Trophoblast cell (in vitro differentiated cells and primary cell): ENCODE measurements around the gene ZC3H10. TPM values are rescaled to one million over a fixed set of nuclear protein-coding genes. Genes with fewer than 3 reads are reported as not detected.
"Not testable (repeated sequence)": the region's sequence is repeated elsewhere in the genome, so short reads cannot be mapped to it uniquely, and the experiment has no call there.

Experiments used
- DNase-seq, 2 donors: peaks; one replicate each; pipeline ENCODE4 v3.0.0-alpha.2; 2016
- H2AFZ ChIP-seq: 2 replicates; pipeline ENCODE4 v1.6.1; 2013; ENCODE audit warnings: low read length, moderate library complexity, mild to moderate bottlenecking; ENCODE audit not compliant: insufficient read depth, poor library complexity
- H2AK5ac ChIP-seq: 2 replicates; pipeline ENCODE4 v1.6.1; 2013; ENCODE audit warnings: mild to moderate bottlenecking, low read length
- H2BK120ac ChIP-seq: 2 replicates; pipeline ENCODE4 v1.6.1; 2013; ENCODE audit warnings: low read length, mild to moderate bottlenecking, moderate library complexity; ENCODE audit not compliant: insufficient read depth, poor library complexity
- H2BK12ac ChIP-seq: 2 replicates; pipeline ENCODE4 v1.6.1; 2013; ENCODE audit warnings: mild to moderate bottlenecking, low read length, moderate library complexity
- H2BK5ac ChIP-seq: 2 replicates; pipeline ENCODE4 v1.6.1; 2013; ENCODE audit warnings: low read length, low read depth, moderate library complexity, mild to moderate bottlenecking; ENCODE audit not compliant: poor library complexity
- H3K14ac ChIP-seq: 2 replicates; pipeline ENCODE4 v1.6.1; 2013; ENCODE audit warnings: mild to moderate bottlenecking, low read length
- H3K18ac ChIP-seq: 2 replicates; pipeline ENCODE4 v1.6.1; 2013; ENCODE audit warnings: mild to moderate bottlenecking, low read length
- H3K23ac ChIP-seq: 2 replicates; pipeline ENCODE4 v1.6.1; 2013; ENCODE audit warnings: low read length
- H3K27ac ChIP-seq: 2 replicates; pipeline ENCODE4 v1.5.1; 2013; ENCODE audit warnings: low read depth, mild to moderate bottlenecking, inconsistent platforms, low read length, moderate library complexity
- H3K27me3 ChIP-seq: 2 replicates; pipeline ENCODE4 v1.6.1; 2013; ENCODE audit warnings: inconsistent platforms, mild to moderate bottlenecking, low read length, moderate library complexity; ENCODE audit not compliant: insufficient read depth
- H3K36me3 ChIP-seq, 2 experiments: 1 replicate in 1 of 2; 2 replicates in 1 of 2; pipeline ENCODE4 v1.6.1; 2013; ENCODE audit warnings: low read length in 2 of 2, mild to moderate bottlenecking in 2 of 2, moderate library complexity in 1 of 2; ENCODE audit not compliant: insufficient read depth in 2 of 2, control insufficient read depth in 1 of 2
- H3K4ac ChIP-seq: 2 replicates; pipeline ENCODE4 v1.6.1; 2013; ENCODE audit warnings: low read depth, mild to moderate bottlenecking, low read length, moderate library complexity
- H3K4me1 ChIP-seq, 2 experiments: 1 replicate in 1 of 2; 2 replicates in 1 of 2; pipeline ENCODE4 v1.6.1; 2013; ENCODE audit warnings: low read length in 2 of 2, mild to moderate bottlenecking in 2 of 2, moderate library complexity in 1 of 2; ENCODE audit not compliant: insufficient read depth in 2 of 2, control insufficient read depth in 1 of 2
- H3K4me2 ChIP-seq: 2 replicates; pipeline ENCODE4 v1.6.1; 2013; ENCODE audit warnings: inconsistent platforms, mild to moderate bottlenecking, low read length, moderate library complexity
- H3K4me3 ChIP-seq: 2 replicates; pipeline ENCODE4 v1.5.1; 2013; ENCODE audit warnings: mild to moderate bottlenecking, low read depth, low read length, inconsistent platforms
- H3K79me1 ChIP-seq: one replicate; pipeline ENCODE4 v1.6.1; 2013; ENCODE audit warnings: low read length
- H3K79me2 ChIP-seq: 2 replicates; pipeline ENCODE4 v1.6.1; 2013; ENCODE audit warnings: low read length, mild to moderate bottlenecking; ENCODE audit not compliant: control insufficient read depth, insufficient read depth, poor library complexity
- H3K9ac ChIP-seq: 2 replicates; pipeline ENCODE4 v1.6.1; 2013; ENCODE audit warnings: mild to moderate bottlenecking, low read length
- H3K9me3 ChIP-seq: 2 replicates; pipeline ENCODE4 v1.6.1; 2013; ENCODE audit warnings: low read depth, mild to moderate bottlenecking, control low read depth, inconsistent platforms, low read length; ENCODE audit not compliant: insufficient read depth
- H4K12ac ChIP-seq: 2 replicates; pipeline ENCODE4 v1.6.1; 2013; ENCODE audit warnings: low read depth, mild to moderate bottlenecking, low read length, moderate library complexity
- H4K8ac ChIP-seq: 2 replicates; pipeline ENCODE4 v1.6.1; 2013; ENCODE audit warnings: low read depth, mild to moderate bottlenecking, low read length, moderate library complexity
- H4K91ac ChIP-seq: one replicate; pipeline ENCODE4 v1.6.1; 2013; ENCODE audit warnings: low read depth, mild to moderate bottlenecking, low read length, moderate library complexity
- WGBS: extraction: QIAGEN DNeasy Blood & Tissue Kit; methylation state at CpG from one replicate; pipeline ENCODE4 v1.1.7; 2013; ENCODE audit warnings: missing lambda C conversion rate; ENCODE audit not compliant: insufficient read length, insufficient coverage; ENCODE audit errors: extremely low coverage; 5-methylcytosine and 5-hydroxymethylcytosine counted together
- polyA plus RNA-seq: library from polyadenylated mRNA; stranded (reverse); fragments of 200-250 nt; gene quantifications from 2 replicates; pipeline ENCODE4 v1.2.3, GENCODE V29; 2013

The ZC3H10 gene
- polyA plus RNA-seq, result 2.0 TPM in 2 replicates

GRCh38 chr12:56117778-56118687 is at the start of gene ZC3H10:
Gene ZC3H10, plus strand, starts transcription at chr12:56118266. Its CDS starts 2,297 bp downstream, at chr12:56120563.
- Histone ChIP-seq H2BK12ac (no peak within 1 kb of the TSS), H4K91ac (peak within 1 kb of the TSS; percentile 56), H3K14ac (peak within 1 kb of the TSS; percentile 63), H4K12ac (peak within 1 kb of the TSS; percentile 34), H3K27ac (peak within 1 kb of the TSS; percentile 71), H3K79me2 (peaks cover 8% of the 10 kb centered on the region), H4K8ac (peak within 1 kb of the TSS; percentile 72), H3K36me3 (peaks cover 7 to 12% of the 10 kb centered on the region in 2 experiments), H3K79me1 (peaks cover 12% of the 10 kb centered on the region), H3K4me3 (peak within 1 kb of the TSS; percentile 79), H3K4ac (peak within 1 kb of the TSS; percentile 12), H3K9ac (peak within 1 kb of the TSS; percentile 83), H3K27me3 (no peaks in the 10 kb centered on the region), H2BK5ac (peak within 1 kb of the TSS; percentile 32), H3K18ac (peak within 1 kb of the TSS; percentile 65), H2AFZ (peak within 1 kb of the TSS; percentile 40), H2AK5ac (peak within 1 kb of the TSS; percentile 14), H3K4me1 (peaks cover 6 to 12% of the 10 kb centered on the region in 2 experiments), H3K4me2 (peak within 1 kb of the TSS; percentile 82), H2BK120ac (peak within 1 kb of the TSS; percentile 9), H3K23ac (no peak within 1 kb of the TSS), H3K9me3 (no peaks in the 10 kb centered on the region)
- no CpG with 5 or more reads among the region's 61 CpGs for WGBS
- peak; percentile 99 to 100 for DNase-seq

GRCh38 chr12:56071648-56072047 is 46.4 kb upstream of the ZC3H10 start:
- Histone ChIP-seq H3K36me3 (no peaks in the 10 kb centered on the region), H2BK120ac (no peak overlapping the region), H4K91ac (no peak overlapping the region), H3K4ac (no peak overlapping the region), H2BK12ac (no peak overlapping the region), H2BK5ac (no peak overlapping the region), H3K79me2 (no peaks in the 10 kb centered on the region), H3K4me1 (no peaks in the 10 kb centered on the region), H3K9me3 (no peaks in the 10 kb centered on the region), H3K79me1 (no peaks in the 10 kb centered on the region), H3K27me3 (no peaks in the 10 kb centered on the region), H3K23ac (no peak overlapping the region), H3K14ac (no peak overlapping the region), H2AFZ (no peak overlapping the region), H3K27ac (no peak overlapping the region), H2AK5ac (no peak overlapping the region), H3K4me3 (no peak overlapping the region), H3K18ac (no peak overlapping the region), H4K12ac (no peak overlapping the region), H4K8ac (no peak overlapping the region), H3K9ac (no peak overlapping the region), H3K4me2 (no peak overlapping the region)
- WGBS, result no CpG with 5 or more reads among the region's 4 CpGs
- DNase-seq, result peak; percentile 84 to 92

GRCh38 chr12:56074396-56074795 is 43.7 kb upstream of the ZC3H10 start:
- WGBS, result no CpG with 5 or more reads among the region's 5 CpGs
- H3K18ac ChIP-seq, result no peak overlapping the region
- no peak overlapping the region for H3K9ac ChIP-seq
- no peak overlapping the region for H2BK5ac ChIP-seq
- H2BK120ac ChIP-seq, result no peak overlapping the region
- H2BK12ac ChIP-seq, result no peak overlapping the region
- no peak overlapping the region for H3K23ac ChIP-seq
- H3K4ac ChIP-seq, result no peak overlapping the region
- no peak overlapping the region for H2AFZ ChIP-seq
- H2AK5ac ChIP-seq, result no peak overlapping the region
- H4K12ac ChIP-seq, result no peak overlapping the region
- H3K79me1 ChIP-seq, result peaks cover 4% of the 10 kb centered on the region
- DNase-seq, result peak in 1 of 2 donors; percentile 51
- peaks cover 4% of the 10 kb centered on the region for H3K79me2 ChIP-seq
- no peaks in the 10 kb centered on the region for H3K4me1 ChIP-seq
- no peak overlapping the region for H3K14ac ChIP-seq
- H3K4me2 ChIP-seq, result no peak overlapping the region
- H3K27ac ChIP-seq, result no peak overlapping the region
- no peak overlapping the region for H4K91ac ChIP-seq
- no peak overlapping the region for H4K8ac ChIP-seq
- H3K9me3 ChIP-seq, result no peaks in the 10 kb centered on the region
- H3K27me3 ChIP-seq, result no peaks in the 10 kb centered on the region
- H3K4me3 ChIP-seq, result no peak overlapping the region
- no peaks in the 10 kb centered on the region for H3K36me3 ChIP-seq

GRCh38 chr12:56077966-56078365 is 40.1 kb upstream of the ZC3H10 start:
- no CpG with 5 or more reads among the region's 9 CpGs for WGBS

More at GRCh38 chr12:56077966-56078365, 40.1 kb upstream of the ZC3H10 start:
- H4K12ac ChIP-seq, H3K18ac ChIP-seq, H3K27me3 ChIP-seq, H3K27ac ChIP-seq, H3K36me3 ChIP-seq, H4K8ac ChIP-seq, H3K14ac ChIP-seq, H3K23ac ChIP-seq, H3K9me3 ChIP-seq, H3K4me2 ChIP-seq, H3K4me3 ChIP-seq, H4K91ac ChIP-seq, H3K4ac ChIP-seq, H3K9ac ChIP-seq, H2BK5ac ChIP-seq, H2BK12ac ChIP-seq, H2BK120ac ChIP-seq, H2AFZ ChIP-seq, H2AK5ac ChIP-seq, DNase-seq: not testable (repeated sequence)
- Histone ChIP-seq H3K4me1 (peaks cover 12 to 13% of the 10 kb centered on the region in 2 experiments), H3K79me1 (peaks cover 14% of the 10 kb centered on the region), H3K79me2 (peaks cover 22% of the 10 kb centered on the region)
